ENCODE data around the gene FAM25C.
"Not testable (repeated sequence)": the region's sequence is repeated elsewhere in the genome, so short reads cannot be mapped to it uniquely, and the experiment has no call there.

FAM25C gene

DNA sequence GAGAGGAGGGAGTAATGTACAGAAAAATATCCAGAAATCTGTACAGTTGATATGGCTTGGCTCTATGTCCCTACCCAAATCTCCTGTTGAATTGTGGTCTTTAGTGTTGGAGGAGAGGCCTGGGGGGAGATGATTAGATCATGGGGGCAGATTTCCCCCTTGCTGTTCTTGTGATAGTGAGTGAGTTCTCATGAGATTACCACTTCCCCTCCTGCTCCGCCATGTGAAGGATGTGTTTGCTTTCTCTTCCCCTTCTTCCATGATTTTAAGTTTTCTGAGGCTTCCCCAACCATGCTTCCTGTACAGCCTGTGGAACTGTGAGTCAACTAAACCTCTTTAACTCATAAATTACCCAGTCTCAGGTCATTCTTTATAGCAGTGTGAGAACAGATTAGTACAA is 52.2 kb downstream of the FAM25C start:
- DNase-seq = not testable (repeated sequence)
